AG04450 (cell line): ENCODE results near the gene IL1RAPL2. TPM values are rescaled to one million over a fixed set of nuclear protein-coding genes. Genes with fewer than 3 reads are reported as not detected.

Source experiments
- CTCF ChIA-PET: fragments of 300-600, 350-600 bp; formaldehyde crosslinking; extraction: SDS; loops from one replicate; lab custom pipeline; 2022; ENCODE audit warnings: antibody characterized with exemption, inconsistent platforms; lab: Charles Lee
- POLR2A ChIA-PET: fragments of 350-600 bp; formaldehyde crosslinking; extraction: SDS; loops from one replicate; lab custom pipeline; 2021; ENCODE audit warnings: antibody characterized with exemption, inconsistent platforms; lab: Yijun Ruan, JAX
- DNase-seq: peaks from one replicate; pipeline ENCODE4 v3.0.0-alpha.2; 2011; ENCODE audit warnings: low read depth, low spot score
- H3K27ac ChIP-seq: one replicate; pipeline ENCODE4 v1.5.1; 2012; ENCODE audit warnings: low read depth, low read length, control low read depth
- H3K27me3 ChIP-seq: one replicate; pipeline ENCODE4 v1.6.0; 2012; ENCODE audit warnings: low read length; ENCODE audit not compliant: control insufficient read depth, insufficient read depth
- H3K4me3 ChIP-seq: 2 replicates; pipeline ENCODE4 v1.5.1; 2011; ENCODE audit warnings: mild to moderate bottlenecking, low read depth, low read length, control low read depth
- H3K9me3 ChIP-seq: 2 replicates; pipeline ENCODE4 v1.5.1; 2012; ENCODE audit warnings: low read length; ENCODE audit not compliant: control insufficient read depth, insufficient read depth
- CTCF ChIP-seq: IDR thresholded peaks from 2 replicates; pipeline ENCODE4 v1.5.1; 2011; ENCODE audit warnings: low read depth, low read length, control low read depth, inconsistent platforms
- polyA plus RNA-seq: library from polyadenylated mRNA; depleted of rRNA; stranded (reverse); fragments of >200 nt; gene quantifications from 2 replicates; pipeline ENCODE4 v1.2.3, GENCODE V29; 2011

Gene IL1RAPL2
- polyA plus RNA-seq, 1 experiment, result 0.71 TPM

GRCh38 chrX:105168577-105168976 lies 602.6 kb downstream of the IL1RAPL2 start:
- Histone ChIP-seq H3K27me3 (no peaks in the 10 kb centered on the region), H3K27ac (no peak overlapping the region), H3K9me3 (no peaks in the 10 kb centered on the region), H3K4me3 (no peak overlapping the region)
- no peak for TF ChIP-seq CTCF
- POLR2A ChIA-PET, result no interaction called here
- no peak for DNase-seq
- CTCF ChIA-PET, result no interaction called here

GRCh38 chrX:105173071-105173470 lies 607.1 kb downstream of the IL1RAPL2 start:
- DNase-seq, result no peak
- Histone ChIP-seq H3K27me3 (no peaks in the 10 kb centered on the region), H3K9me3 (no peaks in the 10 kb centered on the region), H3K27ac (no peak overlapping the region), H3K4me3 (no peak overlapping the region)
- POLR2A ChIA-PET, result no interaction called here
- CTCF ChIA-PET, result no interaction called here
- TF ChIP-seq CTCF, result no peak

- no peaks in the 10 kb centered on the region for H3K9me3 ChIP-seq
- POLR2A ChIA-PET, result no interaction called here
- CTCF ChIA-PET, result no interaction called here
- H3K4me3 ChIP-seq, result no peak overlapping the region
- TF ChIP-seq CTCF, result no peak
- no peaks in the 10 kb centered on the region for H3K27me3 ChIP-seq
- DNase-seq, result no peak
- H3K27ac ChIP-seq, result no peak overlapping the region
These were observed 613.6 kb downstream of the IL1RAPL2 start for GRCh38 chrX:105179644-105180043.

- Histone ChIP-seq H3K27me3 (no peaks in the 10 kb centered on the region), H3K9me3 (no peaks in the 10 kb centered on the region), H3K27ac (no peak overlapping the region), H3K4me3 (no peak overlapping the region)
- TF ChIP-seq CTCF, result no peak
- ChIA-PET CTCF (interaction anchor here (1.2 to 1.7 kb wide), 2 partner anchors 208 to 512 kb away, joined by 3 to 7 read pairs; no protein-coding TSS in a partner anchor), POLR2A (no interaction called here)
- DNase-seq, result no peak
These were observed 623.1 kb downstream of the IL1RAPL2 start for GRCh38 chrX:105189093-105189492.

- ChIA-PET POLR2A (no interaction called here), CTCF (interaction anchor here (0.5 to 1.7 kb wide), 14 partner anchors 9 to 900 kb away, joined by 3 to 10 read pairs (median 4); no protein-coding TSS in a partner anchor)
- no peak overlapping the region for H3K4me3 ChIP-seq
- no peaks in the 10 kb centered on the region for H3K9me3 ChIP-seq
- no peak for DNase-seq
- H3K27ac ChIP-seq, result no peak overlapping the region
- peak; percentile 64 for TF ChIP-seq CTCF
- no peaks in the 10 kb centered on the region for H3K27me3 ChIP-seq
These were observed 624.4 kb downstream of the IL1RAPL2 start for GRCh38 chrX:105190252-105190853.
